LHCN-M2 (cell line): ENCODE data around the gene NFYA. TPM values are rescaled to one million over a fixed set of nuclear protein-coding genes. Genes with fewer than 3 reads are reported as not detected.
A peak's percentile ranks its signal among the peaks of the same experiment; 100 is the strongest.

Experiments
- DNase-seq: peaks from one replicate; pipeline ENCODE4 v3.0.0-alpha.2; 2012; ENCODE audit warnings: low read depth
- total RNA-seq: library from RNA; depleted of rRNA; stranded (reverse); fragments of >200 nt; gene quantifications from 2 replicates; pipeline ENCODE4 v1.2.3, GENCODE V29; 2014

NFYA gene
- total RNA-seq, 1 experiment from 2014 or later = 18.8 TPM

GRCh38 chr6:41073203-41073967 lies 611 bp downstream of the NFYA start:
- DNase-seq = peak; percentile 67

- peak; percentile 36 for DNase-seq
These were observed 1.4 kb downstream of the NFYA start for GRCh38 chr6:41073968-41074691.

- peak; percentile 7 for DNase-seq
These were observed 2.1 kb downstream of the NFYA start for GRCh38 chr6:41074692-41075436.

GRCh38 chr6:41075651-41076626 lies 3.2 kb downstream of the NFYA start:
- no peak for DNase-seq

- DNase-seq = no peak
These were observed 4.8 kb downstream of the NFYA start for GRCh38 chr6:41077536-41077935.

- DNase-seq = no peak
These were observed 5.3 kb downstream of the NFYA start for GRCh38 chr6:41078101-41078500.

- no peak for DNase-seq
These were observed 6.3 kb downstream of the NFYA start for GRCh38 chr6:41079080-41079479.

- no peak for DNase-seq
These were observed 7.8 kb downstream of the NFYA start for GRCh38 chr6:41080621-41081020.

- no peak for DNase-seq
These were observed 10.3 kb downstream of the NFYA start for GRCh38 chr6:41083072-41083471.

- DNase-seq = no peak
These were observed 12.4 kb downstream of the NFYA start for GRCh38 chr6:41085182-41085581.

GRCh38 chr6:41088451-41088850 lies 15.7 kb downstream of the NFYA start:
- no peak for DNase-seq

- DNase-seq = no peak
These were observed 18.3 kb downstream of the NFYA start for GRCh38 chr6:41090841-41091761.

GRCh38 chr6:41092421-41093140 lies 19.8 kb downstream of the NFYA start:
- DNase-seq = peak; percentile 23

- no peak for DNase-seq
These were observed 21.0 kb downstream of the NFYA start for GRCh38 chr6:41093729-41094128.

GRCh38 chr6:41097467-41098090 lies 24.8 kb downstream of the NFYA start:
- DNase-seq = peak; percentile 38

GRCh38 chr6:41098366-41098765 lies 25.6 kb downstream of the NFYA start:
- peak; percentile 7 for DNase-seq

- DNase-seq = no peak
These were observed 28.1 kb downstream of the NFYA start for GRCh38 chr6:41100871-41101287.

- DNase-seq = no peak
These were observed 31.1 kb downstream of the NFYA start for GRCh38 chr6:41103847-41104246.

GRCh38 chr6:41111017-41111416 lies 38.2 kb downstream of the NFYA start:
- DNase-seq = no peak
